Measurements from ENCODE around the gene COX5A.

COX5A gene

DNA sequence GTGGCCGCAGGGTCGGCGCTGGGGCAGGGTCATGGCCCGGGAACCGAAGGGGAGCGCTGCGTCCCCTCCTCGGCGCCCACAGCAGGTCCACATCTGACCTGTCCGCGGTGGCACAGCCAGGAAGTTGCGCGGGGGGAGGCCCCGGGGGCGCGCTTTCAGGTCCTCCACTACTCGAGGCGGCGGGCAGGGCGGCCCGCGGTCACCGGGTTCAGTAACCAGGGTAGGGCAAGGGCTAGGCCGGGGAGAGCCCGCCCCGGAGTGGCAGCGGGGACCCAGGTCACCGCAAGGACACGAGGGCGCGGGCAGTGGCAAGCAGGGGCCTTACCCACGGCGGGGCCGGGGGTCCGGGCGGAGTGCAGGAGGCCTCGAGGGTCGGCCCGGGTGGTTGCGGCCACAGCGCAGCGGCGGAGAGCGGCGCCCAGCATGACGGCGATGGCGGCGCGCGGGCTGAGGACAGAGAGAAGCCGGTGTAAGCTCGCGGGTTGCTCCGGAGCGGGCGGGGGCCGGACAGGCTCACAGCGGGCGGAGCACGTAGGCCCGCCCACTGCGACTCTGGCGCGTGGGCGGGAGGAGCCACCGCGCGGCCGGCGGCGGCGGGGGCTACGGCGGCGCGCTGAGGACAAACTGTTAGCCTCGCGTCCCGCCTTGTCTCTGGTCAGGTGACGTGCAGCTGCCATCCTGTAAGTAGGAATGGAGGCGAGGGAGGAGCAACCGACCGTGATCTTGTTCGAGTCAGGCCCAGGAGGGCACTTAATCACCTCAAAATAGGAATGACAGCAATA lies at the start of gene COX5A:
Gene COX5A (minus strand): TSS at position 484 of the 782 bp plus-strand sequence. CDS start 59 bp downstream, at position 425.
- Histone ChIP-seq H3K4me2 (ENCODE audit: low read depth, low read length, poor library complexity, severe bottlenecking) (peak within 1 kb of the TSS; percentile 91), H3K79me2 (ENCODE audit: insufficient read depth, low read length) (peaks cover 51% of the 10 kb centered on the region), H3K9me3 (ENCODE audit: insufficient read depth, low read depth, low read length) (no peaks in the 10 kb centered on the region), H3K4me3 (ENCODE audit: low read length, poor library complexity, severe bottlenecking) (peak within 1 kb of the TSS; percentile 98), H3K36me3 (ENCODE audit: insufficient read depth, low read length) (no peaks in the 10 kb centered on the region), H3K9me2 (replicated peaks; ENCODE audit: low read depth, low read length) (no peaks in the 10 kb centered on the region), H3K9ac (ENCODE audit: low read depth, low read length, poor library complexity, severe bottlenecking) (peak within 1 kb of the TSS; percentile 83), H3K27me3 (ENCODE audit: insufficient read depth, low read length, poor library complexity, severe bottlenecking) (peaks cover 4% of the 10 kb centered on the region), H2AFZ (ENCODE audit: low read length) (peak within 1 kb of the TSS; percentile 91), H3K4me1 (ENCODE audit: insufficient read depth, low read length, poor library complexity, severe bottlenecking) (peaks cover 39% of the 10 kb centered on the region), H4K20me1 (ENCODE audit: insufficient read depth, low read length, poor library complexity, severe bottlenecking) (peaks cover 47% of the 10 kb centered on the region), H3F3A (ENCODE audit: low read depth) (no peaks in the 10 kb centered on the region)
- TF ChIP-seq EZH2phosphoT487 (IDR thresholded peaks at IDR 0.05; ENCODE audit: borderline replicate concordance) = no peak
- TF ChIP-seq, protein P1, sequence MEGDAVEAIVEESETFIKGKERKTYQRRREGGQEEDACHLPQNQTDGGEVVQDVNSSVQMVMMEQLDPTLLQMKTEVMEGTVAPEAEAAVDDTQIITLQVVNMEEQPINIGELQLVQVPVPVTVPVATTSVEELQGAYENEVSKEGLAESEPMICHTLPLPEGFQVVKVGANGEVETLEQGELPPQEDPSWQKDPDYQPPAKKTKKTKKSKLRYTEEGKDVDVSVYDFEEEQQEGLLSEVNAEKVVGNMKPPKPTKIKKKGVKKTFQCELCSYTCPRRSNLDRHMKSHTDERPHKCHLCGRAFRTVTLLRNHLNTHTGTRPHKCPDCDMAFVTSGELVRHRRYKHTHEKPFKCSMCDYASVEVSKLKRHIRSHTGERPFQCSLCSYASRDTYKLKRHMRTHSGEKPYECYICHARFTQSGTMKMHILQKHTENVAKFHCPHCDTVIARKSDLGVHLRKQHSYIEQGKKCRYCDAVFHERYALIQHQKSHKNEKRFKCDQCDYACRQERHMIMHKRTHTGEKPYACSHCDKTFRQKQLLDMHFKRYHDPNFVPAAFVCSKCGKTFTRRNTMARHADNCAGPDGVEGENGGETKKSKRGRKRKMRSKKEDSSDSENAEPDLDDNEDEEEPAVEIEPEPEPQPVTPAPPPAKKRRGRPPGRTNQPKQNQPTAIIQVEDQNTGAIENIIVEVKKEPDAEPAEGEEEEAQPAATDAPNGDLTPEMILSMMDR (conservative IDR thresholded peaks at IDR 0.05; ENCODE audit: low read length) = no peak

DNA sequence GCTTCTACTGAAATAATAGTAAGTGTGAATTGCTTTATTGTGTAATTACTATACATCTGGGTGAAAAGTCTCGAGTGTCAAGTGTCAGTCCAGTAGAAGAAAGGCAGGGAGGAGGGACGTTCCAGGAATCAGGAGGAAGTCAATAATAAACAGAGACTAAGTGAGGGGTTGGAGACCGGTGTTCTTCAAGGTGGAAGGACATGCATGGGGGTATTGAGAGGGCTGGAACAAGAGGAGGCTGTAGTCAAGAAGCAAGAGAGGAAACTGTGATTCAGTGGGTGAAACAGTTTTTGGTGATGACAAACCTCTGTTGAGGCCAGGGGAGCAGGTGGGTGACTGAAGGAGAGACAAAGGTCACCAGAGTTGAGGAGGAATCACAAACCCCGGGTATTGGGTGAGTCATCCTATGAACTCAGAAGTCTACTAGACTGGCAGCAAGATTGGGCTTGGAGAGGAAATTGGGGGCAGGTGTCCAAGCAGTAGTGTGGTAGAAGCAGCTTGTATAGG lies 45.9 kb upstream of the COX5A start:
- Histone ChIP-seq H3K36me3 (ENCODE audit: insufficient read depth, low read length) (no peaks in the 10 kb centered on the region), H3K79me2 (ENCODE audit: insufficient read depth, low read length) (no peaks in the 10 kb centered on the region), H4K20me1 (ENCODE audit: insufficient read depth, low read length, poor library complexity, severe bottlenecking) (no peaks in the 10 kb centered on the region), H3K9me3 (ENCODE audit: insufficient read depth, low read depth, low read length) (no peaks in the 10 kb centered on the region), H3K9ac (ENCODE audit: low read depth, low read length, poor library complexity, severe bottlenecking) (no peak overlapping the region), H3K4me1 (ENCODE audit: insufficient read depth, low read length, poor library complexity, severe bottlenecking) (no peaks in the 10 kb centered on the region), H3K4me2 (ENCODE audit: low read depth, low read length, poor library complexity, severe bottlenecking) (no peak overlapping the region), H3K4me3 (ENCODE audit: low read length, poor library complexity, severe bottlenecking) (no peak overlapping the region), H3K27me3 (ENCODE audit: insufficient read depth, low read length, poor library complexity, severe bottlenecking) (no peaks in the 10 kb centered on the region), H3K9me2 (replicated peaks; ENCODE audit: low read depth, low read length) (no peaks in the 10 kb centered on the region), H3F3A (ENCODE audit: low read depth) (no peaks in the 10 kb centered on the region), H2AFZ (ENCODE audit: low read length) (no peak overlapping the region)
- TF ChIP-seq EZH2phosphoT487 (IDR thresholded peaks at IDR 0.05; ENCODE audit: borderline replicate concordance) = no peak
- TF ChIP-seq, protein P1 (conservative IDR thresholded peaks at IDR 0.05; ENCODE audit: low read length) = no peak

DNA sequence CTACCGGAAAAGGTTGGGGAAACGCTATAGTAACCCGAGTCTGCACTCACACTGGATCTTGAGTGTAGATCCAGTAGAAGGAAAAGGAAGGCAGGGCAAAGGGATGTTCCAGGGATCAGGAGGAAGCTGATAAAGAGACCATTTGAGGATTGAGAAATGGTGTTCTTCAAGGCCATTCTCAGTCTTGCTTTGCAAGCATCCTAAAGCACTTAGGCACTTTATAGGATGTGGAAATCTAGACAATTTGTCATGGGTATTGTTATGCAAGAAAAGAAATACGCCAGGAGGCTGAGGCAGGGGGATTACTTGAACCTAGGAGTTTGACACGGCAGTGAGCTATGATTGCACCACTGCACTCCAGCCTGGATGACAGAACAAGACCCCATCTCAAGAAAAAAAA lies 44.3 kb upstream of the COX5A start:
- Histone ChIP-seq H3K9ac (ENCODE audit: low read depth, low read length, poor library complexity, severe bottlenecking) (no peak overlapping the region), H3F3A (ENCODE audit: low read depth) (no peaks in the 10 kb centered on the region), H3K9me3 (ENCODE audit: insufficient read depth, low read depth, low read length) (no peaks in the 10 kb centered on the region), H3K4me3 (ENCODE audit: low read length, poor library complexity, severe bottlenecking) (no peak overlapping the region), H4K20me1 (ENCODE audit: insufficient read depth, low read length, poor library complexity, severe bottlenecking) (no peaks in the 10 kb centered on the region), H3K27me3 (ENCODE audit: insufficient read depth, low read length, poor library complexity, severe bottlenecking) (no peaks in the 10 kb centered on the region), H3K79me2 (ENCODE audit: insufficient read depth, low read length) (no peaks in the 10 kb centered on the region), H3K9me2 (replicated peaks; ENCODE audit: low read depth, low read length) (no peaks in the 10 kb centered on the region), H3K4me2 (ENCODE audit: low read depth, low read length, poor library complexity, severe bottlenecking) (no peak overlapping the region), H3K36me3 (ENCODE audit: insufficient read depth, low read length) (no peaks in the 10 kb centered on the region), H2AFZ (ENCODE audit: low read length) (no peak overlapping the region), H3K4me1 (ENCODE audit: insufficient read depth, low read length, poor library complexity, severe bottlenecking) (no peaks in the 10 kb centered on the region)
- no peak for TF ChIP-seq EZH2phosphoT487 (IDR thresholded peaks at IDR 0.05; ENCODE audit: borderline replicate concordance)
- TF ChIP-seq, protein P1 (conservative IDR thresholded peaks at IDR 0.05; ENCODE audit: low read length) = no peak
